SK-N-SH (cell line): ENCODE results near the gene NCBP3. TPM values are rescaled to one million over a fixed set of nuclear protein-coding genes. Genes with fewer than 3 reads are reported as not detected.
A peak's percentile ranks its signal among the peaks of the same experiment; 100 is the strongest.

Experiments
- CTCF ChIA-PET: fragments of 300-600, 350-600 bp; formaldehyde crosslinking; extraction: SDS; loops from one replicate; lab custom pipeline; 2021; lab: Yijun Ruan, JAX
- POLR2A ChIA-PET: fragments of 350-600 bp; sonication (Branson Sonifier 250); formaldehyde crosslinking; extraction: SDS; loops from one replicate; lab custom pipeline; 2020; ENCODE audit warnings: antibody characterized with exemption, inconsistent platforms; lab: Yijun Ruan, JAX
- DNase-seq: peaks from one replicate; pipeline ENCODE4 v3.0.0; 2012
- H2AFZ ChIP-seq: fragments of 200-600 bp; sonication (generic); 2 replicates; pipeline ENCODE4 v1.8.1; 2016; ENCODE audit warnings: antibody characterized with exemption, mild to moderate bottlenecking, low read depth
- H3F3A ChIP-seq: fragments of 200-600 bp; sonication (generic); replicated peaks from 2 replicates; pipeline ENCODE3; 2016; ENCODE audit warnings: antibody characterized with exemption, mild to moderate bottlenecking; ENCODE audit not compliant: insufficient read depth
- H3K27ac ChIP-seq, 2 experiments: fragments of 200-500 bp in 1 of 2; fragments of 200-600 bp in 1 of 2; sonication (Bioruptor generic) in 1 of 2; sonication (generic), shearing (Covaris generic) in 1 of 2; 2 replicates each; pipeline versions ENCODE4 v1.5.1 to v1.6.1; 2014 to 2016; ENCODE audit warnings: low read depth in 2 of 2, inconsistent platforms in 1 of 2, low read length in 1 of 2, mild to moderate bottlenecking in 1 of 2, mixed read lengths in 1 of 2
- H3K27me3 ChIP-seq: fragments of 200-600 bp; sonication (generic), shearing (Covaris generic); 2 replicates; pipeline ENCODE4 v1.6.1; 2016; ENCODE audit warnings: mixed run types; ENCODE audit not compliant: insufficient read depth
- H3K36me3 ChIP-seq, 2 experiments: fragments of 200-500 bp in 1 of 2; fragments of 200-600 bp in 1 of 2; sonication (Bioruptor generic) in 1 of 2; sonication (generic) in 1 of 2; replicated peaks in 1 of 2; 2 replicates each; pipeline versions ENCODE3 to v1.5.1; 2014 to 2016; ENCODE audit warnings: low read length in 1 of 2, mild to moderate bottlenecking in 1 of 2; ENCODE audit not compliant: insufficient read depth in 2 of 2, control insufficient read depth in 1 of 2
- H3K4me1 ChIP-seq, 2 experiments: fragments of 200-500 bp in 1 of 2; fragments of 200-600 bp in 1 of 2; sonication (Bioruptor generic) in 1 of 2; sonication (generic), shearing (Covaris generic) in 1 of 2; 2 replicates each; pipeline versions ENCODE4 v1.5.1 to v1.6.1; 2014 to 2016; ENCODE audit warnings: low read depth in 1 of 2, low read length in 1 of 2, mixed run types in 1 of 2; ENCODE audit not compliant: insufficient read depth in 2 of 2, control insufficient read depth in 1 of 2
- H3K4me2 ChIP-seq: fragments of 200-600 bp; sonication (generic), shearing (Covaris generic); 2 replicates; pipeline ENCODE4 v1.6.1; 2017; ENCODE audit warnings: mixed run types
- H3K4me3 ChIP-seq, 2 experiments: fragments of 200-500 bp in 1 of 2; fragments of 200-600 bp in 1 of 2; sonication (Bioruptor generic) in 1 of 2; sonication (generic), shearing (Covaris generic) in 1 of 2; 2 replicates each; pipeline versions ENCODE4 v1.5.1 to v1.8.1; 2014 to 2016; ENCODE audit warnings: low read depth in 2 of 2, inconsistent platforms in 1 of 2, low read length in 1 of 2, mild to moderate bottlenecking in 1 of 2, mixed read lengths in 1 of 2, moderate library complexity in 1 of 2
- H3K79me2 ChIP-seq: fragments of 200-600 bp; sonication (generic); 2 replicates; pipeline ENCODE4 v1.8.1; 2017; ENCODE audit warnings: mild to moderate bottlenecking; ENCODE audit not compliant: insufficient read depth
- H3K9ac ChIP-seq: fragments of 200-600 bp; sonication (generic); 2 replicates; pipeline ENCODE4 v1.6.1; 2017; ENCODE audit warnings: mixed run types
- H3K9me2 ChIP-seq: fragments of 200-600 bp; sonication (generic); 2 replicates; pipeline ENCODE4 v1.6.1; 2017; ENCODE audit warnings: mixed run types
- H3K9me3 ChIP-seq: fragments of 200-600 bp; sonication (generic); 2 replicates; pipeline ENCODE4 v1.6.1; 2017; ENCODE audit warnings: mixed run types, mild to moderate bottlenecking, moderate library complexity
- H4K20me1 ChIP-seq: fragments of 200-600 bp; sonication (generic); 2 replicates; pipeline ENCODE4 v1.6.1; 2017; ENCODE audit warnings: mild to moderate bottlenecking, mixed run types; ENCODE audit not compliant: insufficient read depth
- CTCF ChIP-seq: fragments of 200-600 bp; sonication (generic); IDR thresholded peaks from 2 replicates; pipeline ENCODE4 v1.6.1; 2017; ENCODE audit warnings: antibody characterized with exemption, mild to moderate bottlenecking, moderate library complexity
- FOSL2 ChIP-seq: IDR thresholded peaks from 2 replicates; pipeline ENCODE4 v1.4.0; 2012; ENCODE audit warnings: low read depth, mild to moderate bottlenecking, moderate library complexity, borderline replicate concordance
- FOXM1 ChIP-seq: IDR thresholded peaks from 2 replicates; pipeline ENCODE4 v1.4.0; 2012; ENCODE audit warnings: low read depth, mild to moderate bottlenecking
- GABPA ChIP-seq: IDR thresholded peaks from 2 replicates; pipeline ENCODE4 v1.4.0; 2012; ENCODE audit warnings: low read depth, mild to moderate bottlenecking
- IRF3 ChIP-seq: fragments of 150-350 bp; IDR thresholded peaks from 2 replicates; pipeline ENCODE4 v1.6.1; 2016; ENCODE audit warnings: mild to moderate bottlenecking, low read depth, low read length
- JUND ChIP-seq: IDR thresholded peaks from 2 replicates; pipeline ENCODE4 v1.4.0; 2012
- MAX ChIP-seq: IDR thresholded peaks from 2 replicates; pipeline ENCODE4 v1.4.0; 2012; ENCODE audit warnings: low read depth
- NRF1 ChIP-seq: IDR thresholded peaks from 2 replicates; pipeline ENCODE4 v1.6.1; 2012; ENCODE audit warnings: low read depth, mild to moderate bottlenecking, low read length
- RAD21 ChIP-seq: IDR thresholded peaks from 2 replicates; pipeline ENCODE4 v1.6.1; 2012; ENCODE audit warnings: mild to moderate bottlenecking, low read length
- RCOR1 ChIP-seq: fragments of 150-350 bp; IDR thresholded peaks from 2 replicates; pipeline ENCODE4 v1.6.1; 2017; ENCODE audit warnings: antibody characterized with exemption, low read length
- SIN3A ChIP-seq: IDR thresholded peaks from 2 replicates; pipeline ENCODE4 v1.6.1; 2012; ENCODE audit warnings: low read depth, mild to moderate bottlenecking, low read length, moderate library complexity, borderline replicate concordance
- SMC3 ChIP-seq: IDR thresholded peaks from 2 replicates; pipeline ENCODE4 v1.6.1; 2012; ENCODE audit warnings: low read depth, low read length, improper control_type of control experiment
- TEAD4 ChIP-seq: IDR thresholded peaks from 2 replicates; pipeline ENCODE4 v1.4.0; 2012; ENCODE audit warnings: mild to moderate bottlenecking, borderline replicate concordance; ENCODE audit not compliant: insufficient read depth
- USF2 ChIP-seq: fragments of 150-350 bp; IDR thresholded peaks from 2 replicates; pipeline ENCODE4 v1.6.1; 2017; ENCODE audit warnings: antibody characterized with exemption, low read length, low read depth, borderline replicate concordance
- ZBTB33 ChIP-seq: IDR thresholded peaks from 2 replicates; pipeline ENCODE4 v1.4.0; 2012; ENCODE audit warnings: low read depth, borderline replicate concordance
- WGBS: methylation state at CpG from one replicate; pipeline ENCODE4 v1.1.6; 2017; ENCODE audit warnings: low lambda C conversion rate; 5-methylcytosine and 5-hydroxymethylcytosine counted together
- polyA plus RNA-seq, 3 experiments: library from polyadenylated mRNA; depleted of rRNA; stranded (reverse); fragments of >200 nt; gene quantifications; 2 replicates each; pipeline ENCODE4 v1.2.3, GENCODE V29; 2012

NCBP3 gene
- polyA plus RNA-seq, 1 of the 3 experiments (the other 2 are of a cell fraction), result 6.5 TPM

- ChIA-PET POLR2A (no interaction called here), CTCF (interaction anchor here (0.6 to 9.7 kb wide), 11 partner anchors 8 to 231 kb away, joined by 3 to 74 read pairs (median 4); no protein-coding TSS in a partner anchor)
- no peak overlapping the region for H3K9ac ChIP-seq
- no peak overlapping the region for H2AFZ ChIP-seq
- TF ChIP-seq SMC3 (peak; percentile 38), IRF3 (no peak), ZBTB33 (no peak), RAD21 (peak; percentile 29), GABPA (no peak), CTCF (peak; percentile 67)
- H3F3A ChIP-seq, result no peaks in the 10 kb centered on the region
- no peak overlapping the region for H3K4me3 ChIP-seq
- peaks cover 3 to 9% of the 10 kb centered on the region in 2 experiments; a peak in 3 of 4 replicates for H3K4me1 ChIP-seq
- H3K27me3 ChIP-seq, result no peaks in the 10 kb centered on the region
- H3K27ac ChIP-seq, result no peak overlapping the region
- H3K36me3 ChIP-seq, result peaks cover 28 to 33% of the 10 kb centered on the region in 2 experiments
- peaks cover 62% of the 10 kb centered on the region for H3K79me2 ChIP-seq
- DNase-seq, result peak; percentile 49
- H3K9me3 ChIP-seq, result no peaks in the 10 kb centered on the region
- 65% methylated on average over 3 of the region's 3 CpGs for WGBS
- peaks cover 26% of the 10 kb centered on the region for H4K20me1 ChIP-seq
- H3K9me2 ChIP-seq, result no peaks in the 10 kb centered on the region
- peak overlapping the region; percentile 97; the same call in 1 of the 2 replicates for H3K4me2 ChIP-seq
These were observed 2.0 kb downstream of the NCBP3 start for GRCh38 chr17:3843935-3844516.

GRCh38 chr17:3838206-3838605, 7.8 kb downstream of the NCBP3 start:
- no peaks in the 10 kb centered on the region for H3K9me3 ChIP-seq
- 95% methylated on average over 12 of the region's 12 CpGs for WGBS
- ChIA-PET POLR2A (no interaction called here), CTCF (interaction anchor here (0.8 to 2.9 kb wide), 4 partner anchors 8 to 237 kb away, joined by 3 to 20 read pairs (median 9); partner anchors contain the start of gene NCBP3)
- no peaks in the 10 kb centered on the region for H3F3A ChIP-seq
- TF ChIP-seq FOXM1 (no peak), IRF3 (no peak), USF2 (no peak), MAX (no peak), FOSL2 (no peak), SIN3A (no peak), CTCF (no peak), RCOR1 (no peak), TEAD4 (no peak), JUND (no peak), NRF1 (no peak)
- no peak overlapping the region for H2AFZ ChIP-seq
- no peak overlapping the region for H3K9ac ChIP-seq
- H3K79me2 ChIP-seq, result peaks cover 81% of the 10 kb centered on the region
- H3K9me2 ChIP-seq, result no peaks in the 10 kb centered on the region
- no peak overlapping the region for H3K4me2 ChIP-seq
- no peaks in the 10 kb centered on the region for H3K27me3 ChIP-seq
- peaks cover 56 to 61% of the 10 kb centered on the region in 2 experiments for H3K36me3 ChIP-seq
- H4K20me1 ChIP-seq, result peaks cover 23% of the 10 kb centered on the region
- DNase-seq, result no peak
- H3K27ac ChIP-seq, result no peak overlapping the region; a peak in 1 of 4 replicates
- no peaks in the 10 kb centered on the region for H3K4me1 ChIP-seq
- H3K4me3 ChIP-seq, result no peak overlapping the region
